ENCODE data around the gene SCGB1A1.

SCGB1A1 gene

DNA sequence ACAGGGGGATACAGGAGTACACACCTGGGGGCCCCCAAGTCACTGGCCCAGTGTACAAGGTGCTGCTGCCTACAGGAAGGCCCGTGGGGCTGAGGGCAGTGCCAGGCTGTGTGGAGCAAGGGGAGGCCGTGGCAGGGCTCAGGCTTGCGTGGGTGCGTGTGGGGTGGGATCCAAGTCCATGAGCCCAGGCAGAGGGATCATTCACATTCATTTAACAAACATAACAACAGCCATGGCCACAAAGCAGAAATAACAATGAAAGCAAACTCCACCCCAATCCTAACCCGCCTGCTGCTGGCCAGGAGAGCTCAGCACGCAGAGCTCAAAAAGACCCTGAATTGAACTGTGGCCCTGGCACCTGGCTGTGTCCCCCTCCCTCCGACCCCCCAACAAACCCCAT lies 17.0 kb upstream of the SCGB1A1 start:
- peak overlapping the region; percentile 71 for H3K4me3 Mint-ChIP-seq
- H3K27ac Mint-ChIP-seq, result peak overlapping the region; percentile 81
- DNase-seq, result no peak
- CTCF ChIA-PET, result interaction anchor here (1.0 to 4.6 kb wide), 7 partner anchors 8 to 292 kb away, joined by 3 to 30 read pairs (median 4); no protein-coding TSS in a partner anchor
- peaks cover 56% of the 10 kb centered on the region for H3K4me1 Mint-ChIP-seq
- H3K36me3 Mint-ChIP-seq, result no peaks in the 10 kb centered on the region
- H3K9me3 Mint-ChIP-seq, result no peaks in the 10 kb centered on the region
- peaks cover 18% of the 10 kb centered on the region for H3K27me3 Mint-ChIP-seq

DNA sequence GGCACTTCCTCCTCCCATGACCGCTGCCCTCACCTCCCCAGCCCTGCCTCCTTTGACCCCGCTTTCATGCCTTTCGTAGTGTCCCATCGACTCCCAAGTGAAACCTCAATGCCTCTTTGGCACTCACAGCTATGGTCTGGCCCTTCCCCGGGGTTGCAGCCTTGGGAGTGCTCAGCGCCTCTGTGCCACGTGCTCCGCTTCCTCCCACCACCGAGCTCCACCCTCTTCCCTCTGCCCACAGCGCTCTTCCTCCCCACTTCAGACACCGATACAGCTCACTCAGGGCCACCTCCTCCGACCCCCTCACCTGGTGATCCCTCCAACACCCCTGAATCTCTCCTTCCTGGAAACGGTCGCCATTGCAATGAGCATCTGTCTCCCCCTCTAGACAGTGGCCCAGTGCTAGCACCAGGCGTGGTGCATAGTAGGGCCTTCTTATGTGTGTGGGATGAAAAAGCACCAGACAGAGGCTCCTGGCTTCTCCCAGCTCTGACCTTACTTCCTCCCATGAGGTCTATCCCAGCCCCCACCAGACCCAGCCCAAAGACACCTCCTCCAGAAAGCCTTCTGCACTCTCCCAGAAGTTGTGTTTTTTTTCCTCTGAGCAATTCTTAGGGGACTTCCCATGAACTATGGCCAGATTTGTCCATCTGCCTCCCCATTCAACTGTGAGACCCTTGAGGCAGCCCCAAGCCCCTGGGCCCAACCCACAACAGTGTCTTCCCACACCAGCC lies 16.4 kb upstream of the SCGB1A1 start:
- H3K4me3 Mint-ChIP-seq, result peak overlapping the region; percentile 71
- peak; percentile 78 for DNase-seq
- peak overlapping the region; percentile 81 for H3K27ac Mint-ChIP-seq
- CTCF ChIA-PET, result interaction anchor here (1.0 to 4.6 kb wide), 8 partner anchors 9 to 292 kb away, joined by 3 to 30 read pairs (median 4); no protein-coding TSS in a partner anchor
- no peaks in the 10 kb centered on the region for H3K9me3 Mint-ChIP-seq
- H3K27me3 Mint-ChIP-seq, result peaks cover 21% of the 10 kb centered on the region
- H3K4me1 Mint-ChIP-seq, result peaks cover 56% of the 10 kb centered on the region
- no peaks in the 10 kb centered on the region for H3K36me3 Mint-ChIP-seq

- CTCF ChIA-PET, result interaction anchor here (0.9 to 4.6 kb wide), 7 partner anchors 9 to 140 kb away, joined by 3 to 30 read pairs (median 6); no protein-coding TSS in a partner anchor
- Mint-ChIP-seq H3K4me1 (peaks cover 50% of the 10 kb centered on the region), H3K27me3 (peaks cover 24% of the 10 kb centered on the region), H3K9me3 (no peaks in the 10 kb centered on the region), H3K36me3 (no peaks in the 10 kb centered on the region), H3K27ac (peak overlapping the region; percentile 81), H3K4me3 (peak overlapping the region; percentile 71)
- no peak for DNase-seq
Measured at GRCh38 chr11:62402960-62403730, 15.7 kb upstream of the SCGB1A1 start.

- Mint-ChIP-seq H3K27me3 (peaks cover 25% of the 10 kb centered on the region), H3K36me3 (no peaks in the 10 kb centered on the region), H3K4me3 (no peak overlapping the region), H3K27ac (no peak overlapping the region), H3K9me3 (no peaks in the 10 kb centered on the region), H3K4me1 (peaks cover 38% of the 10 kb centered on the region)
- CTCF ChIA-PET, result interaction anchor here (1.2 to 3.2 kb wide), 3 partner anchors 10 to 24 kb away, joined by 3 to 18 read pairs (median 6); no protein-coding TSS in a partner anchor
- DNase-seq, result no peak
Measured at GRCh38 chr11:62404435-62404834, 14.4 kb upstream of the SCGB1A1 start.

- CTCF ChIA-PET, result interaction anchor here (3.2 kb wide), 1 partner anchor 11 kb away, joined by 18 read pairs; no protein-coding TSS in a partner anchor
- no peak for DNase-seq
- H3K4me3 Mint-ChIP-seq, result no peak overlapping the region
- peaks cover 34% of the 10 kb centered on the region for H3K4me1 Mint-ChIP-seq
- H3K27ac Mint-ChIP-seq, result no peak overlapping the region
- peaks cover 29% of the 10 kb centered on the region for H3K27me3 Mint-ChIP-seq
- no peaks in the 10 kb centered on the region for H3K36me3 Mint-ChIP-seq
- no peaks in the 10 kb centered on the region for H3K9me3 Mint-ChIP-seq
Measured at GRCh38 chr11:62404901-62405300, 13.9 kb upstream of the SCGB1A1 start.

GRCh38 chr11:62406034-62406433 lies 12.8 kb upstream of the SCGB1A1 start:
- CTCF ChIA-PET, result interaction anchor here (1.1 to 3.2 kb wide), 2 partner anchors 12 to 19 kb away, joined by 4 to 18 read pairs; no protein-coding TSS in a partner anchor
- Mint-ChIP-seq H3K36me3 (no peaks in the 10 kb centered on the region), H3K27me3 (peaks cover 32% of the 10 kb centered on the region), H3K27ac (no peak overlapping the region), H3K4me1 (peaks cover 24% of the 10 kb centered on the region), H3K4me3 (no peak overlapping the region), H3K9me3 (no peaks in the 10 kb centered on the region)
- DNase-seq, result no peak

DNA sequence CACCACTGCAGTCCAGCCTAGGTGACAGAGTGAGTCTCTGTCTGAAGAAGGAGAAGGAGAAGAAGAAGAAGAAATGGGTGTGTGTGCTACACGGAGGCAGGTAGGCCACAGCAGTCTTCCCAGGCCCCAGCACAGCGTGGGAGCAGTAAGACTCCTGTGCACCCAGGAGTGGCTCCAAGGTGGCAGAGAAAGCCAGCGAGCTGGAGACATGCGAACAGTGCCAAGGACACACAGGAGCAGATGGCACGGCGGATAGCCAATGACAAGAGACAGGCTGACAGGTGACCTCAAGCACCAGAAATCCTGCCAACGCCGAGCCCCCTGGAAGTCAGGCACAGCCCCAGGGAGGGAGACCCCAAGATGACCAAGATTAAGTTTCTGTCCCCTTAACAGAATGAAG lies 9.0 kb upstream of the SCGB1A1 start:
- Mint-ChIP-seq H3K27ac (no peak overlapping the region), H3K4me1 (no peaks in the 10 kb centered on the region), H3K27me3 (peaks cover 30% of the 10 kb centered on the region), H3K9me3 (no peaks in the 10 kb centered on the region), H3K36me3 (no peaks in the 10 kb centered on the region), H3K4me3 (no peak overlapping the region)
- CTCF ChIA-PET, result interaction anchor here (3.5 kb wide), 1 partner anchor 15 kb away, joined by 19 read pairs; no protein-coding TSS in a partner anchor
- no peak for DNase-seq

- peaks cover 31% of the 10 kb centered on the region for H3K27me3 Mint-ChIP-seq
- CTCF ChIA-PET, result interaction anchor here (0.6 to 3.5 kb wide), 5 partner anchors 14 to 132 kb away, joined by 3 to 19 read pairs (median 3); no protein-coding TSS in a partner anchor
Measured at GRCh38 chr11:62410972-62411371, 7.9 kb upstream of the SCGB1A1 start.

GRCh38 chr11:62411524-62411923 lies 7.3 kb upstream of the SCGB1A1 start:
- Mint-ChIP-seq H3K4me3 (no peak overlapping the region), H3K4me1 (no peaks in the 10 kb centered on the region), H3K27me3 (peaks cover 26% of the 10 kb centered on the region), H3K36me3 (no peaks in the 10 kb centered on the region), H3K27ac (no peak overlapping the region), H3K9me3 (no peaks in the 10 kb centered on the region)
- CTCF ChIA-PET, result interaction anchor here (0.6 to 3.5 kb wide), 5 partner anchors 13 to 132 kb away, joined by 3 to 19 read pairs (median 3); no protein-coding TSS in a partner anchor
- DNase-seq, result no peak

More at GRCh38 chr11:62410972-62411371, 7.9 kb upstream of the SCGB1A1 start:
- H3K9me3 Mint-ChIP-seq, result no peaks in the 10 kb centered on the region
- H3K4me1 Mint-ChIP-seq, result no peaks in the 10 kb centered on the region
- DNase-seq, result no peak
- no peak overlapping the region for H3K4me3 Mint-ChIP-seq
- no peak overlapping the region for H3K27ac Mint-ChIP-seq
- no peaks in the 10 kb centered on the region for H3K36me3 Mint-ChIP-seq

GRCh38 chr11:62413060-62413696 lies 5.7 kb upstream of the SCGB1A1 start:
- Mint-ChIP-seq H3K4me1 (no peaks in the 10 kb centered on the region), H3K9me3 (no peaks in the 10 kb centered on the region), H3K36me3 (no peaks in the 10 kb centered on the region), H3K27me3 (peaks cover 20% of the 10 kb centered on the region), H3K27ac (no peak overlapping the region), H3K4me3 (no peak overlapping the region)
- CTCF ChIA-PET, result interaction anchor here (0.6 to 1.4 kb wide), 4 partner anchors 11 to 130 kb away, joined by 3 to 5 read pairs (median 4); no protein-coding TSS in a partner anchor
- no peak for DNase-seq

DNA sequence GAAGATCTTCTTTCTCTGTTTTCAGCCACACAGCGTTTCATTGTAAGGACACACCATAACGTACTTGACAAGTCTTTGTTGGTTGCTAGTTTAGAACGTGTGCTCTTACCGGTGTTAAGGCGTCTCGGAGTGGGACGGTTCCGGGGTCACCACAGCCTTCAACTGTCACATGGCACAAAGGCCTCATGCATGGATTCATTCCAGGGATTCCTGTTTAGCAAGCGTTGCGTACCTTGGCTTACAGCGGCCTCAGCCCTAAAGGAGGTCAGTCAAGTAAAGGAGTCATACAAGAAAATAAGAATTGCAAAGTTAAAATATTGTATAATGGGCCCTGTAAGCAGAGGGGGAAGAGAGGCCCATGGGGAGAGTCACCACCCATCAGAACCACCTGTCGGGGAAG lies 2.2 kb upstream of the SCGB1A1 start:
- Mint-ChIP-seq H3K4me1 (no peaks in the 10 kb centered on the region), H3K9me3 (no peaks in the 10 kb centered on the region), H3K27me3 (peaks cover 30% of the 10 kb centered on the region), H3K4me3 (no peak overlapping the region), H3K36me3 (no peaks in the 10 kb centered on the region), H3K27ac (no peak overlapping the region)
- DNase-seq, result no peak
- CTCF ChIA-PET, result interaction anchor here (0.6 to 1.5 kb wide), 3 partner anchors 8 to 126 kb away, joined by 3 to 6 read pairs (median 5); no protein-coding TSS in a partner anchor

DNA sequence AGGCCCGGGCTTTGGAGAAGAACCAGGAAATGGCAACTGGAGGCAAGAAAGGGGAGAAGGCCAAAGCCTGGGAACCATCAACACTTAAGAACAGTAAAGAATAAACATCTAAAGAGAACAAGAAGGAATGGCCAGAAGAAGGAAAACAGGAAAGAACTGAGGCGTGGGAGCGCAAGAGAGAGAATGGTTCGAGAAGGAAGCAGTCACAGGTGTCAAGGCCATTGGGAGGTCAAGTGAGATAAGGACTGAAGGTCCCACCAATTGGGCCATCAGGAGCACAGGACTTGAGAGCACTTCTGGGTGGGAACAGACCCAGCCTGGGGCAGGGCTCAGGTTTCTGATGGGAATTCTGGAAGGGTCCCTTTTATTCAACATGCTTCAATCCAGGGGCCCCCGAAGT lies 697 bp upstream of the SCGB1A1 start:
- H3K9me3 Mint-ChIP-seq, result no peaks in the 10 kb centered on the region
- no peak overlapping the region for H3K27ac Mint-ChIP-seq
- no peak overlapping the region for H3K4me3 Mint-ChIP-seq
- DNase-seq, result no peak
- peaks cover 42% of the 10 kb centered on the region for H3K27me3 Mint-ChIP-seq
- no peaks in the 10 kb centered on the region for H3K36me3 Mint-ChIP-seq
- H3K4me1 Mint-ChIP-seq, result no peaks in the 10 kb centered on the region
- CTCF ChIA-PET, result interaction anchor here (1.0 to 2.7 kb wide), 2 partner anchors 23 to 142 kb away, joined by 5 to 13 read pairs; no protein-coding TSS in a partner anchor

DNA sequence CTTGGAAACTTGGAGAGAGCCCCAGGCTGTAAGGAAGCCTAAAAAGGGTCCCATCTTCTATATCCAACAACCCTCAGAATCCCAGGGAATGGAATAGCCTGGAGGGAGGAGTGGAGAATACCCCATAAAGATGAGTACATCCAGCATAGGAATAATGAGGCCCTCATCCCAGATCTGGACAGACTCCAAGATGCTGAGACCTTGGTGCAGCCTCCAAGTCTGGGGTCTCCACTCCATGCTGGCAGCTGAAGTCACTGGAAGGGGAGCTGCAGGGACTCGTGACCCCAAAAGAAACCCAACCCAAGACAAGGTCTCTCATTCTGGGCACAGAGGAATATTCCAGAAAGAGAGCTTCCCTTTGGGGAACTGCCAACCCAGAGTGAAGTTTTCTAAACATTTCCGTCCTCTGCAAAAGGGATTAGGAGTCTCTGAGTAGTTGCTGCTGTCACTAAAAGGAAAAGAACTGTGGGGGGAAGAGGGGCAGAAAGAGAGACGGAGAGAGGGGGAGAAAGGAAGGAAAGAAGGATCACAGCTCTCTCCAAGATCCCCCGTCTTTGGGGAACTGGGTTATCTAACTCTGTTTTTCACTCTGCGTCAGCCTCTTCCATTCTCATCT lies 589 bp downstream of the SCGB1A1 start:
- H3K4me3 Mint-ChIP-seq, result no peak overlapping the region
- peaks cover 3% of the 10 kb centered on the region for H3K4me1 Mint-ChIP-seq
- no peaks in the 10 kb centered on the region for H3K9me3 Mint-ChIP-seq
- H3K27me3 Mint-ChIP-seq, result peaks cover 55% of the 10 kb centered on the region
- H3K27ac Mint-ChIP-seq, result no peak overlapping the region
- DNase-seq, result no peak
- no peaks in the 10 kb centered on the region for H3K36me3 Mint-ChIP-seq
- CTCF ChIA-PET, result interaction anchor here (0.7 to 2.7 kb wide), 4 partner anchors 17 to 141 kb away, joined by 3 to 13 read pairs (median 4); no protein-coding TSS in a partner anchor

Measured in activated naive CD4-positive, alpha-beta T cell treated with anti-CD3 and anti-CD28 coated beads, Interleukin-2, amount 10 ng/mL, durations not matched to agents 7 days and 5 days (primary cell).